Suppressor macrophage treated with lipopolysaccharide for 4 hours (primary cell): ENCODE measurements around the gene LRRC36.
"Not testable (repeated sequence)": the region's sequence is repeated elsewhere in the genome, so short reads cannot be mapped to it uniquely, and the experiment has no call there.

Experiments
- DNase-seq: peaks from one replicate; pipeline ENCODE4 v3.0.0-alpha.2; 2020

The LRRC36 gene

DNA sequence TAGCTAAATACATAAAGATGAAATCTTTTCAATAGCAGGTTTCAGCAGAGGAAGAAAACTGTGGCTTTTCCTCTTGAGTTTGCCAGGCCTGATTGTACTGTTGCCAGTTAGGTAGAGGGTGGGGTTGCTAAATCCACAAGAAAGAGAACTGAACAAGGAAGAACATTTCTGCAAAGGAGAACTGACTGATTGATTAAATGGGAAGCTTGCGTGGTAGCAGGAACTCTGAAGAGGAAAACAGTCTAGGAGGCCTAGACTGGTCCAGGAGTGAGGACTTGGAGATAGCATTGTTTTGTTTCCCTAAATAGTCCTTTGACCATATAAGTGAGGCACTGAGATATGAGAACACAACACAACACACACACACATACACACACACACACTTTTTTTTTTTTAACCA, 18.8 kb downstream of the LRRC36 start:
- DNase-seq = no peak

DNA sequence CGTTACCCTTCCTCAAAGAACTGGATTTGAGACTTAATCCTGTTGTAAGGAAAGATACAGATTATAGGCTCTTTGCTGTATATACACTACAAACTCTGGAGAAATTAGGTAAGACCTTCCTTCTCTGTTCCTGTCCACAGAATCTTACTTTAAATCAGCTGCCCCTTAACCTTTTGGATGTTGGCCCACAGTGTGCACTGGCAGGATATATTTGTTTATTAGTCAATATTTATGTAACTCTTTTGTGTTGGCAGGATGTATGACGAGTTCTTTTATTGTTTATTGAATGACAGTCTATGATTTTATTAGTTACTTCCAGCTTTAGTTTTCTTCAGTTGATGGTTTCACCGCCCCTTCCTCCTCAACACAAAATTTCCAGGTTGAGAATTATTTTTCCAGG, 19.7 kb downstream of the LRRC36 start:
- DNase-seq = no peak

DNA sequence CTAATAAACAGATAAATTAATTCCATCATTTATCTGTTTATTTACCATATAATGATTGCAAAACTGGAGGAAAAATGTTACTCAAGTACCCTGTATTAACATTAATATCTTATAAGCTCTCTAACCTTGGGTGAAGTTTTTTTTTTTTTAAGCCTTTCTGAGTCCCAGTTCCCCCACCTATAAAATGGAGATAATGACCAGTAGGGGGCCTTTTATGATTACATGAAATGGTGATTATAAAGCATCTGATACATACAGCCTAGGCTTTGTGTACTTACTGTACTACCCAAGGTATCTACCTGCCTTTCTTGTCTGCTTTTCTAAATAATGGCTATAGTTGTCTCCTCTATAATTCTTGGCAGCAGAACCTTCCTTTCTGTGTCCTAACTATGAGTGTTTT, 22.6 kb downstream of the LRRC36 start:
- peak; percentile 71 for DNase-seq

DNA sequence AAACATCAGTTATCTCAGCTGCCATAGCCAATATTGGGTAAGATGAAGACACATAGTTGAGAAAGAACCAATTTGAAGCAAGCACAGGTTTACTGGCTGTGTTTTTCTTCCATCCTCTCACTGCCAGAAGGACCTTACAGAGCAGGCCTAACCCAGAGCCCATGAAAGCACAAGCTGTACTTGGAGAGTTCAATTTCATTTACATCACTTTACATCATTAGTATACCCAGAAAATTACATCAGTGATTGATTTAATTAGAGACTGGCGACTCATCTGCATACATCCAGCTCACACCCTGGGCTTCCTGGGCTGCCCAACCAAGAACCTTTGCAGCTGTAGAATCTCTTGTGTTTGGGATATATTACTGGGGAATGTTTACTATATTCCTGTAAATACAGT, 23.7 kb downstream of the LRRC36 start:
- DNase-seq = no peak

DNA sequence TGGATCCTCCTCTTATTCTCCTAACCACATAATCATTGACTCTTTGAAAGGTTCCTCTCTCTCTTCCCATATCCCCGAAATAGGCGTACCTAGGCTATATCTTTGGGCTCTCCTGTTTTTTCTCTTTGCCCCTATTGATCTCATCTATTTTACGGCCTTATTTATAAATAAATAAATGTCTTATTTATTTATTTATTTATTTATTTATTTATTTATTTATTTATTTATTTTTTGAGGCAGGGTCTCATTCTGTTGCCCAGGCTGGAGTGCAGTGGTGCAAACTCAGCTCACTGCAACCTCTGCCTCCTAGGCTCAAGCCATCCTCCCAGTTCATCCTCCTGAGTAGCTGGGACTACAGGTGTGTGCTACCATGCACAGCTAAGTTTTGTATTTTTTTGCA, 25.8 kb downstream of the LRRC36 start:
- not testable (repeated sequence) for DNase-seq

DNA sequence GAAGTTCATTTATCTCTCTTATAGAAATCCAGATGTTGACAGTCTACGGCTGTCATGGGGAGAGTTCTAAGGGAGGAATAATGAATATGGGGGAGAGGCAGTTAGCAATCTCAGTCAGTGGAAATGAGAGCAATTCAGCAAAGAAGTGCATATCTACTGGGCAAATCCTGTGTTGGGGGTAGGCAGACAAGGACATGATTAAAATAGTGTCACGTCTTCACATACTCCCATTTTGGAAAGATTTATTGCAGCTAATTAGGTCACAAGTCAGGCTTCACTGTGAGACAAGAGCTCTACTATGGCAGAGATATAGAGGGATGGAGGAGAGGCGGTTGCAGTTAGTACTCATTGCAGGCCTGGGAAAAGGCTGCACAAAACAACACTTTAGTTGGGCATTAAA, 29.8 kb downstream of the LRRC36 start:
- no peak for DNase-seq

DNA sequence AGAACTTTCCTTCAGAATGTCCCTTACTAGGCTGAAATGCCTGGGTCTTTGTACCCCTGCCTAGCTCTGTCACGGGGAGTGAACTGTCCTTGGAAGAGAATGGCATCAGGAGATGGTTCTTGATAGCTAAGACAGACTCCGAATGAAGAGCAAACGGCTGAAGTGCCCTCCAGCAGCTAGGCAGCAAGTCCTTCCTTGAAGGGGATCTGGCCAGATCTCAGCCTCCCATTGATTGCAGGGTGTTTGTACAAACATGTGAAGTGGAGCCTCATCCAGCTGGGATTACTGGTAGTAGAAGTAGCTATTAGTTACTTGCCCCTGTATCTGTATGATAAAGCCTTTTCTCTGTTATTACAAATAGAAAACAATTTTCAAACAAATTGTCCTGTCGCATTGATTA, 30.9 kb downstream of the LRRC36 start:
- DNase-seq = no peak

DNA sequence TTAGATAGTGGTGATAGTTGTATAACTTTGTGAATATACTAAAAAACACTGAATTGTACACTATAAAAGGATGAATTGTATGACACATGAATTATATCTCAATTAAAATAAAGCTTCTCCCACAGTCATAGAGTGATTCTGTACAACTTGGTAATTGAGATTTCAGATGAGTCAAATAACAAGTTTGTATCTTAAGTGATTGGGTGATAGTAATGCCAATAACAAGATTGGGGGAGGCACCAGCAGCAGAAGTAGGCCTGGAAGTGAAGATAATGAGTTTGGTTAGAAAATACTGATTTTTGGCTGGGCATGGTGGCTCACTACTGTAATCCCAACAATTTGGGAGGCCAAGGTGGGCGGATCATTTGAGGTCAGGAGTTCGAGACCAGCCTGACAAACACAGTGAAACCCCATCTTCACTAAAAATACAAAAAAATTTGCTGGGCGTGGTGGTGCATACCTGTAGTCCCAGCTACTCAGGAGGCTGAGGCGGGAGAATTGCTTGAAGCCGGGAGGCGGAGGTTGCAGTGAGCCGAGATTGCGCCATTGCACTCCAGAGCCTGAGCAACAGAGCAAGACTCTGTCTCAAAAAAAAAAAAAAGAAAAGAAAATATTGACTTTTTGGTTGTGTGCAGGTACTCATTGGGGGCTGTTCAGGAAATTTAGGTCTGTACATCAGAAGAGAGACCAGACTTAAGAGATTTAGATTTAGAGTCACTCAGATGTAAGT, 33.1 kb downstream of the LRRC36 start:
- DNase-seq = not testable (repeated sequence)

DNA sequence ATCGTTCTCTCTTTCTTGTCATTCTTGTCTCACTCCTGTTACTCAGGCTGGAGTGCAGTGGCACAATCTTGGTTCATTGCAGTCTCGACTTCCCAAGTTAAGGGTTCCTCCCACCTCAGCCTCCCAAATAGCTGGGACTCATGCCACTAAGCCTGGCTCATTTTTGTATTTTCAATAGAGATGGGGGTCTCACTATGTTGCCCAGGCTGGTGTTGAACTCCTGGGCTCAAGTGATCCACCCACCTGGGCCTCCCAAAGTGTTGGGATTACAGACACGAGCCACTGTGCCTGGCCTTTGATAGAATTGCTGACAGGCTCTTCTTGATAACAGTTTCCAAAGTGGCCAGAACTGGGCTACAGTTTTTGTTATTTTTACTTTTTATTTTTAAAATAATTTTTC, 34.4 kb downstream of the LRRC36 start:
- DNase-seq = no peak

DNA sequence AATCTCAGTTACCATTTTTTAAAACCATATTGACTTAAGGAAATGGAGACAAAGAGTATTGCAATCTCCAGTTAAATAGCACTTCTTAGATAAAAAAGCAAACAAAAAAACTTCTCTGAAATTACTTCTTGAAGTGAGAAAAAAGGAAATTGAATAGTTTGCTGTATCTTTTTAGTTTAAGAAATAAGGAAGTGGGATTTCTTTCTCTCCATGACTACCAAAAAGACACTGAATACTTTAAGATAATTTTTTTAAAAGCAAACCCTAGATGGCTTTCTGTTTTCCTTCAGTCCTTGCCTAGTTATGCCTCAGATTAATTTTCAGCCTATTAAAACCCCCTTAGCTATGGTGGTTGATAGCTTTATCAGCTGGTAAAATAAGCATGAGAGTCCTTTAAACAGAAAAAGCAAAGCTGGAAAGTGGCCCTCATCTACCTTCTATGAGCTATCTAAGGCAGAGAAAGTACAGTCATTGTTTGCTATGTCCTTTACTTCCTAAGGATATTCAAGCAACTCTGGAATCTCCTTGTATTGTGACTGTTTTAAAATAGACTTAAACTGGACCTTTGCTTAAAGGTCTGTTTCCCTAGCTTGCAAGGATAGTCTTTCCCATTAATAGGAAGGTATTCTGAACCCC, 38.1 kb downstream of the LRRC36 start:
- DNase-seq = peak; percentile 39

DNA sequence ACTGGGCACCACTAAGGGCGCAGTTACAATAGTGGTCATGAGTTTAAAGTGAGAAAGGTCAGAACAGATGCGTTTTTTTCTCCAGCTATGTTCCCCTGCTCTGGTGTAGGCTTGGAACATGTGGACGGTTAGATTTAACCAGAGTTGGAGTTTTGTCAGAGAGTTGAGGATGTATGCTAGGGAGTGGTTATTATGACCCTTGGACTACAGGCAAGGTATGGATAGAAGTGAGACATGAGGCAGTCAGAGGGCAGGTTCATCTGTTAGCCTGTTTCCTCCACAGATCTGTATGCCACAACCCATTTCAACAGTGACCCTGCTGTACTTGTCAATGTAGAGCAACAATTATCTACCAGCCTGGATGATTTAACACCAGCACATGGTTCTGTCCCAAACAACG, 44.0 kb downstream of the LRRC36 start:
- DNase-seq = no peak

DNA sequence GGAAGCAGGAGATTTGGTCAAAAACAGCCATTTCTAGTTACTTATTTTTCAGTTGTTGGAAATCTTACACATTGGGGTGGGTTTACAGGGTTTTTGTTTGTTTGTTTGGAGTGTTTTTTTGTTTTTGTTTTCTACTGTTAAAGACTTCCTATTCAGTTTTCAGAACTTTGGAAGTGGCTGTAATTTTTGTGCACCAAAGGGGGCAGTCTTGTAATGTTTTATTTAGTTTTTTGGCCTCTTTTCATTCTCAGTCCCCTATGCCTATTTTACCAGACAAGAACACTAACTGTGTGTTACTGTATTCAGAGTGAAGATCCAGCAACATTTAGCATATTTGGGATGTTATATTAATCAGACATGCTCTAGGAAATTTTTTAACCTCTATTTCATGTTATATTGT, 46.0 kb downstream of the LRRC36 start:
- DNase-seq = peak; percentile 61

DNA sequence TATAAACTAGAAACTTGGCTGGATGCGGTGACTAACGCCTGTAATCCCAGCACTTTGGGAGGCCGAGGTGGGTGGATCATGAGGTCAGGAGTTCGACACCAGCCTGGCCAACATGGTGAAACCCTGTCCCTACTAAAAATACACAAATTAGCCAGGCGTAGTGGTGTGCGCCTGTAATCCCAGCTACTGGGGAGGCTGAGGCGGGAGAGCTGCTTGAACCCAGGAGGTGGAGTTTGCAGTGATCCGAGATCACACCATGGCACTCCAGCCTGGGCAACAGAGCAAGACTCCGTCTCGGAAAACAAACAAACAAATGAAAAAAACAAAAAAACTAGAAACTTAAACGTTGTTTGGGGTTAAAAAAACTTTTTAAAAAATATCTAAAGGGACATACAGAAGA, 49.4 kb downstream of the LRRC36 start:
- DNase-seq = not testable (repeated sequence)

DNA sequence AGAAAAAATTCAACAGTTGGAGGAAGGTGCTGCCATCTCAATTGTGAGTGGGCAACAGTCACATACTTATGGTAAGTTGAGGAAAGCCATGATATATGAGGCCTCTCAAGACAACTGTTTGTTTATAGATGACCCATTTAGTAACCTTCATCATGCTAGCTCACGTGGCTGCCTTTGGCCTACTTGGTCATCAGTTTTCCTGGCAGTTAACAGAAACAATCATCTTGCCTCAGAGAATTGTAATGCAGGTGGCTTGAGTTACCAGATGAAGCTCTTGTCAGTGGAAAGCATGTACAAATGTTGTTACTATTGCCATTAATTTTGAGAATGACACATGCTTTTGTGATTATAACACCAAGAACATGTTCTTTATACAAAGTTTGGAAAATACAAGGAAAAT, 52.0 kb downstream of the LRRC36 start:
- no peak for DNase-seq

DNA sequence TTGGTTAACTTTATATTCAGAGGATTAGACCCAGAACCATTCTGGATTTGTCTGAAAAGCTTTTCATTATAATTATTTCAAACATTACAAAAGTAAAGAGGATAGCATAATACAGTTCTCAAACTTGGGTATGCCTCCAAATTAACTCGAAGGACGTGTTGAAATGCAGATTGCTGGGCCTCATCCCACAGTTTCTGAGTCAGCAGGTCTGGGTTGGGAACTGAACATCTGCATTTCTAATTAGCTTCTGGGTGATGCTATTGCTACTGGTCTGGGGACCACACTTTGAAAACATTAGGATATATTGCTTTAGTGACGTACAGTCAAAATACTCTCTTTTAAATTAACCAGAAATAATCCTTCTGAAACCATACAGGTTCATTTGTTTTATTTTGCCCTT, 56.7 kb downstream of the LRRC36 start:
- DNase-seq = peak; percentile 30

DNA sequence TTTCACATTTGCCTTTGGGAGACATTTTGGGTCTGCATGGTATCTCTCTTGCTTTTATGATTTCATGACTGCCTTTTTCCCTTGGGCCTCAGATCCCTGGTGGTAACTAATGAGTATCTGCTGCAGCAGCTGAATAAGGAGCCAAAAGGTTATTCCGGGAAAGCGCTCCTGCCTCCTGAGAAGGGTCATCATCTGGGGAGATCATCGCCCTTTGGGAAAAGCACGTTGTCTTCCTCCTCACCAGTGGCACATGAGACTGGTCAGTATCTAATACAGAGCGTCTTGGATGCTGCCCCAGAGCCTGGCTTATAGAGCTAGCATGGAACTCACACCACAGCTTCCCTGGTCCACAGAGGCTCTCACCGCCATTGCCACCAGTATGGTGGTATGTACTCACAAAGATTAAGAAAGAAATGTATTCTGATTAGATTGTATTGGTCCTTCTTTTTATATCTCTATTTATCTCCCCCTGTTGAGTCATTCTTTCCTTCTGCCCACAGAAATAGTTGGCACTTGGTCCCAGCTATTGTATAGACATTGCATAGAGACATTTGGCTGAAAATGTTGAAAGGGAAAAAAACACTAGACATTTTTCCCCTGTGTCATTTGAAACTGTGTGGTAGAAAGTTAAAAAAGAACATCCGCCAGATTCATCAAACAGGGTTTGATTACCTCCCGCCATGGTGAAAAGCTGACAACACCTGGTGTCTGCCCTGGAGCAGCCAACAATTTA, 58.3 kb downstream of the LRRC36 start:
- DNase-seq = no peak

DNA sequence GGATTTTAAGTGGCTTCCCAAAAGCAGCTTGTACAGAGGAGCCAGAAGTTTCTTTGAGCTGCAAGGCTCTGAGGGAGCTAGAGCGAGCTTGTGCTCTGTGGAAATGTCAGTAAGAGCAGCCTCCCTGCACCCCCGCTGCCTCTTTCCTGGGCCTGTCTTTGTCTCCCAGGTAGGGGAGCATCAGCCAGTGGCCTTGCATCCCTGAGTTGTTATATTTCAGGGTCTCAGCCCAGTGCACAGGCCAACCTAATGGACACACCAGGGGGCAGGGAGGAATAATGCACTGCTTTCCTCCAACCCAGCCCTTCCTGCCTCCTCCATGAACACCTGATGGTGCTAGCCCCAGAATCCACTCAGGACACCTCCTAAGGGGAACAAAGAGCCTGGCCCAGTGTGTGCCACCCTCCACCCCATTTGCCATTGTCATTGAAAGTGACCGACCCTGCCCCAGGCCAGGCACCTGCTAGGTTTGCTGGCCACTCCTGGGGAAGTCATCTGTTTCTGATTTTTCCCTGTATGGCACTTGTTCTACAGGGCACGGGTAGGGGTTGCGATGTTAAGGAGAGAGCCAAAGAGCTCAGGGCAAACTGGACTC, 60.3 kb downstream of the LRRC36 start:
- DNase-seq = no peak

DNA sequence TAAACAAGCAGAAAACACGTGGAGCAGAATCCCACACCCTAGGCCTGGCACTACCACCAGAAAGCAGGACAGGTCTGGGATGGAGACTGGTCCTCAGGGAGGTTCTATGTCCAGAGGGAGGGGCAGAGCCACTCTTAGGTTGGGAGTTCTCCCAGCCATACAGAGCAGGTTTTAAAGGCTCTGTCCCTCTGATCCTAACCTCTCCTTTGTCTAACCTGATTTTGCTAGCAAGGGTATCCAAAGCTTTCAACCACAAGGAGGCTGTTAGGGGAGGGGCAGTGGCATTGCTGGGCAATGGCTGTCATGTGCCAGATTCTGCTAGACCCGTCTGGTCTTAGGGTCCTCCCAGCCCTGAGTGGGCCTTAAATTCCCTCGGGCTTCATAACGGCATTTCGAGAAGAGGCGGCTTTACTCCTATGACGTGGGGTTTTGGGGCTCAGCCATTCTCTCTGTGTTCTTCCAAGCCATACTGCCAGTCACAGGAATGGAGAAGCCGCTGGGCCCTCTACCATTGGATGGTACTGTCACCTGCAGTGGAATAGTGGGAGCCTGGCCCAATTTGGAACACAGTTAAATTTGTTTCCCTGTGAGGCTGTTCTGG, 61.0 kb downstream of the LRRC36 start:
- DNase-seq = no peak

DNA sequence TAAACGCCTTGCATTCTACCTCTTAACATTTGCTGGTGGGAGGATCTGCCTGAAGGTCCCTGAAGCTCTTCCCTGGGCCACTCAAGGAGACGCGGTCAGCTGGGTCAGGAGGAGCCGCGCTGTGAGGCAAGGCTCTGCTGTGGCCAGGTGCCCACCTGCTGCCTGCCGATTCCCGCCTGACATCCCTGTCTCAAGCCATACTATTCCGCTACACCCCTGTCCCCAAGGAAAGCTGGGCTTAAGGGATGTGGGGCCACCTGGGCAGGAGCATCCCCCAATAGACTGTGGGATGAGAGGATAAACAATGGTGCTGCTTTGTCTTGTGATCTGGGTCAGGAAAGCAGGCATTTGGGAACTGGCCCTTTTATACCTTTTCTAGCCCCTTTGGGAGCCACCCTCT, 61.6 kb downstream of the LRRC36 start:
- no peak for DNase-seq

DNA sequence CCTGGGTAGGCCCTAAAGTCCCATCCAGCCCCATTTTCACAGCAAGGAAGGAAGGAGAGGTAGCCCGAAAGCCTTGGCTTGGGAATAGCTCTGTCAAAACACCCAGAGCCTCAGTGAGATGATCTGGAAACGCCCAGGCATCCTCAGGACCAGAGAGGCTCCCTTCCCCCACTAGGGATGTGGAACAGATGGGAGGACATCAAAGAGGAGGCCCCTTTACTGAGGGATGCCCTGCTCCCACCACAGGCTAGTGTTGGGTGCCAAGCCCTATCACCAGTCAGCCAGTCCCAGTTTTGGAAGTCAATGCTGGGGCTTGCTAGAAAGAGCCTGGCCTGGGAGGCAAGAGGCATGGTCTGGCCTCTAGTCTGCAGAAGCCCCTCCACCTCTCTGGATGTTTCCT, 62.0 kb downstream of the LRRC36 start:
- DNase-seq = no peak

DNA sequence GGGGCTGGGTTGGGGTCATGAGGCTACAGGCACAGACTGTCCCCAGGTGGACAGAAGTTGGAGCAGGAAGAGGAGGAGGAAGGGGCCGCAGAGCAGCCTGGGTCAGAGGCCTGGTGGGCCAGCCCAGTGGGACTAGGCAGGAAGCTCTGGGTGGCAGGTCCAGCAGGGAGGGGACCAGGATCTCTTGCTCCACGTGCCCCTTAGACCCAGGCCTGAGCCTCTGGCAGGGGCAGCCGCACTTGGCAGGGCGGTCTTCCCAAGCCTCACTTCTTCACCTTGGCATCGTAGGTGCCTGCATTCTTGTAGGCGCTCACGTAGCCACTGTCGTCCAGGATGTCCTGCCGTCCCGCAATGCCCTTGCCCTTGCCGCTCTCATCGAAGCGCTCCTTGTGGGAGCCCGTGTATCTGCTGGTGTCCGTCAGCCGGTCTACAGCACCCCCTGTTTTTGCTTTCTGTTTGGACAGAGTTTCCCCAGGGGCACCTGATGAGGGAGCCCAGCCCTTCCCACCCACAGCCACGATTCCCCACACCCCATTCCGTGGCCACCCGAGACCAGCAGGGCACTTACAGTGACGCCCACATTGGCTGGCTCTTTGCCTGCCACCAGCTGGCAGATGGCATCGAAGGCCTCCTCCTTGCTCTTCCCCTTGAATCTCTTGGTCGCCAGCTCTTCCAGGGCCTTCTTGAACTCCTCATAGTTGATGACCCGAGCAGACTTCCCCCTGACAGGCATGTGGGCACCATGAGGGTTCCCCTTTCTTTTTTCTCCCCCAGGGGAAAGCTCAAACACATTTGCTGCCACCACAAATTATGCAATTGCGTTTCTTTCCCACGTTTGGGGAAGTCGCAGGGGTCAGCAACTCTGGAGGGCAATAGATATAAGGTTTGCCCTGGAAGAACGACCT, 63.5 kb downstream of the LRRC36 start:
- peak; percentile 92 for DNase-seq

DNA sequence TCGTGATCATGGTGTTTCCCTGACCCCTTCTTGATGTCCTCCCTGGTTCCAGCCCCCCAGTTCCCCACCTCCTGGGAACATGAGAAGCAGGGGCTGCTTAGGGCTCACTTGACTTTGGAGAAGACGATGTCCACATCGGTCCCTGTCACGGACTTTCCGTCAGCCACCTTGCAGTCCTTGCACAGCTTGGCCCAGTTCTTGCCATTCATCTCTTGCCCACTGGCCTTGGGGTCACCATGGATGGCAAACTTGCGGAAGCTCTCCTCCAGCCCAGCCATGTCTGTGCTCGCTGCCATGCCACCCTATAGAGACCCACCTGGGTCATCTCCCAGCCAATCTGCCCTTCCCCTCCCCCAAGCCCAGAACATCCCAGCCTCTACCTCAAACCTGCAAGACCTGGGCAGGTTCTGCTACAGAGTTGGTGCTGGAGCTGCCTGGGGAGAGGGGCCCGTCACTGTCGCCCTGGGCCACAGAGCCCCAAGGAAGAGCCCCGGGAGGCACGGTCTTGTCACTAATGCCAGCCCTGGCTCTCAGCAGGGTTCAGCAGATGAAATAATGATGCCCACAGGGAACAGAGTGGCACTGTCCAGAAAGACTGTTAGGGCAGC, 64.3 kb downstream of the LRRC36 start:
- DNase-seq = no peak
